HuH-7.5 (cell line): ENCODE measurements around the gene SMOC2.
"Not testable (repeated sequence)": the region's sequence is repeated elsewhere in the genome, so short reads cannot be mapped to it uniquely, and the experiment has no call there.

ENCODE experiments used
- DNase-seq: peaks from one replicate; pipeline ENCODE4 v3.0.0; 2011; ENCODE audit warnings: low spot score

SMOC2 gene

DNA sequence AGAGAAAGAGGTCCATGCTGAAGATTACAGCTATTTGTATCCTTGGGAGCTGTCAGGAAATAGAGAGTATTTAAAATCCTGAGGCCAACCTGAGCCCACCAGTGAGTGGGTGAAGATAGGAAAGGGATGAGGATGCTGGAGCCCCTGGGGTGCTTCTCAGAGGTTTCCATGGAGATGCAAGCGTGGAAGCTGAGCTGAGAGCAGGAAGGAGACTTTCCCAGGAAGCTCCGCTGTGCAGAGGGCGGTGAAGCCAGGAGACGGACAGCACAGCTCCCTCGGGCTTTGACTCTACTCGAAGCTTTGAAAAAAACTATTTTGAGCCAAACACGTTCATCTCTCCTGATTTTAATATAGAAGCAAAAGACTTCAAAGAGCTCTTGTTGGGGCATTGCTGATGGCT, 222.1 kb downstream of the SMOC2 start:
- no peak for DNase-seq

GRCh38 chr6:168664956-168665355, 224.0 kb downstream of the SMOC2 start:
- no peak for DNase-seq

DNA sequence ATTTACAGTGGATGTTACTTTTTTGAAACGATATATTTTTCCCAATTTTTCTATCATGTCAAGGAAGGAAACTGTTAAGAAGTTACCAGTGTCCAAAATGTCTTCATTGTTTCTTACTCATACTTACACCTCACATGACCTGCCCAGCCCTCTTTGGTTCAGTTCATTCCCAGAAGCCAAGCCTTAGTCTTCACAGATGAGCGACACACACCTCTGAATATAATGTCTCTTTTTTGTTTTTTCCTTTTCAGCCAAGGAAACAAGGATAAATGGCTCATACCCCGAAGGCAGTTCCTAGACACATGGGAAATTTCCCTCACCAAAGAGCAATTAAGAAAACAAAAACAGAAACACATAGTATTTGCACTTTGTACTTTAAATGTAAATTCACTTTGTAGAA, 225.2 kb downstream of the SMOC2 start:
- DNase-seq = no peak

- DNase-seq = no peak
Observed at GRCh38 chr6:168666699-168667427, 225.9 kb downstream of the SMOC2 start.

DNA sequence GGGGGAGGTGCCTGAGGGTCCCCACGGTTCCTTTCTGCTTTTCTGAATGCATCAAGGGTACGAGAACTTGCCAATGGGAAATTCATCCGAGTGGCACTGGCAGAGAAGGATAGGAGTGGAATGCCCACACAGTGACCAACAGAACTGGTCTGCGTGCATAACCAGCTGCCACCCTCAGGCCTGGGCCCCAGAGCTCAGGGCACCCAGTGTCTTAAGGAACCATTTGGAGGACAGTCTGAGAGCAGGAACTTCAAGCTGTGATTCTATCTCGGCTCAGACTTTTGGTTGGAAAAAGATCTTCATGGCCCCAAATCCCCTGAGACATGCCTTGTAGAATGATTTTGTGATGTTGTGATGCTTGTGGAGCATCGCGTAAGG, 226.4 kb downstream of the SMOC2 start:
- DNase-seq = no peak

DNA sequence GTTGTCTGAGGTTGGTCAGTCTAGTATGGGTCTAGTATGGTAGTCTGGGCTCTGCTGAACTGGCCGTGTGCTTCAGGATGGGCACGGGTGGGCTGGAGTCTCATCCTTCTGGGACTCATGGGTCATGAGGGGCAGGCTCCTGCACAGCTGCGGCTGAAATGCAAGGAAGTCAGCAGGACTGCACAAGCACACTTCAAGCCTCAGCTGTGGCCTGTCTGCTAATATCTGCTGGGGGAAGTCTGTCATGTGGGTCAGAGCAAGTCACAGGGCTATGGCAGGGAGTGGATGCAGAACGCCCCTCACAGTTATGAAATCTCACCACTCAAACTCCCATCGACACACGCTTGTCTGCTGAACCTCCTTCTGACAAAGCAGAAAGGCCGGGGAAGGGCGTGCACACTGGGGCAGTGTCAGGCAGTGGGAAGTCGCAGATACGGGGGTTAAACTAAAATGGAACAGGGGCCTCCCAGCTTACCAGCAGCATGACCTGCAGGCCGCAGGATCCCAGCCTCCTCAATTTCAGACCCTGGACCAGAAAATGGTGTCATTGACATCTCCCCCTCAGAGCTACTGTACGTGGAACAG, 229.5 kb downstream of the SMOC2 start:
- DNase-seq = no peak

- no peak for DNase-seq
Observed at GRCh38 chr6:168671028-168671862, 230.3 kb downstream of the SMOC2 start.

DNA sequence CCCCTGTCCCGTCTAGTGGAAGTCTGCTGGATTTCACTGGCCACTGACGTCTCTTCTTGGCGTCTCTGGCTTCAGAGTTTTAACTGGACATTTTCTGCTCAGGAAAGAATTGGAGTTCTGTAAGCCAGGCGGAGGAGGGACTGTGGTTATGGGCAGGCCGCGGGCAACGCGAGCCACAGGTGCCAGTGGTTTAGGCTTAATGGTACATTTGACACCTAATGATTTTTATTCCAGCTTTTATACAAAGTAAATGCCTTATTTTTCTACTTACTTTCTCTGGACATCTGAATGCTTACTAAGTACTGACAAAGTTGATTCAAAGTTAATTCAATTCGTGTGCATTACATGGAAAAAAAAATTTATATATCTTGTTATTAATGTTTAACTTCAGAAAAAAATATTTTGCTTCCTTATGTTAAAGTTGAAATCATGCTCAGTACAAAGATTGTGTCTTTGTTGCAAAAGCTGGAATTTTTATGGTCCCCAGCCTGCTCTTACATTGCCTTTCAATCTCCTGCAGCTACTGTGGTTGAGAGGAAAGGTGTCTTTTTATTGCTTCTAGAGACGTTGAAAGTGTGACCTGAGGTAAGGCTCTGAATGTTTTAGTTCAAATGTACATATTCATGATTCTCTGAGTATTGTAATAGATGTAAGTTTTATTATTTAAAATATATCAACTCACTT, 231.0 kb downstream of the SMOC2 start:
- no peak for DNase-seq

DNA sequence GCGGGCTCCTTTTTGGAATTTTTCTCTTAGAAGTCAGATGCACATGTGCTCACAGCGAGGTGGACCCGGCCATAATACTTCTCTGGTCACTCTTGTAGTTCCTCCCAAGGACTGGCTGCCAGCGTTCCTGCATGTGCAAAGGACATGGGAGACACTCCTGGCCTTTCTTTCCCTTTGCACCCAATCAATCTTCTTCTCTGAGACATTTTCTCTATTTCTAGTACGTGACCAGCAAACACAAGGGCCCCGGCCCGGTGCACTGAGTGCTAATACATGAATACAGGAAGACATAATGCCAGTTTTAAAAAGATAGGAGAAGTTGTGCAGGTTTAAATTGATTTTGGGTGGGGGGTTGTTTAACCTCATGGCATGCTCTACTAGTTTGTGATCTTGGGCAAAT, 233.6 kb downstream of the SMOC2 start:
- DNase-seq = no peak

DNA sequence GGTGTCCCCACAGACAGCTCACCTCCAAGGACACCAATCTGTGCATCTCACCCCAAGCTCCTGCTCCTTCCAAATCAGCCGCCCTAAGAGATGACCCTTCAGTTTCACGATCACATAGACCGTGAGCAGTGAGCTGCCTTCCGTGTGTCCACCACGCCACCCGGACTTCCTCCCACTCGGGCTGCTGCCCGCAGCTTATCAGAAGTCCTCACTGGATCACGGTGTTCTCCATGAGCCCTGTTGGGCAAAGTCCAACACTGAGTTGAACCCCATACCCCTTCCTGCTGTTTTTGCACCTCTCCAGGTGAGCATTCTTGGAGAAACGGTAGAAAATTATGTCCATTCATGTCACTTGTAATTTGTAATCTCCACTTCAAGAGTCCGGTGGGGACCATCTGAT, 234.4 kb downstream of the SMOC2 start:
- no peak for DNase-seq

DNA sequence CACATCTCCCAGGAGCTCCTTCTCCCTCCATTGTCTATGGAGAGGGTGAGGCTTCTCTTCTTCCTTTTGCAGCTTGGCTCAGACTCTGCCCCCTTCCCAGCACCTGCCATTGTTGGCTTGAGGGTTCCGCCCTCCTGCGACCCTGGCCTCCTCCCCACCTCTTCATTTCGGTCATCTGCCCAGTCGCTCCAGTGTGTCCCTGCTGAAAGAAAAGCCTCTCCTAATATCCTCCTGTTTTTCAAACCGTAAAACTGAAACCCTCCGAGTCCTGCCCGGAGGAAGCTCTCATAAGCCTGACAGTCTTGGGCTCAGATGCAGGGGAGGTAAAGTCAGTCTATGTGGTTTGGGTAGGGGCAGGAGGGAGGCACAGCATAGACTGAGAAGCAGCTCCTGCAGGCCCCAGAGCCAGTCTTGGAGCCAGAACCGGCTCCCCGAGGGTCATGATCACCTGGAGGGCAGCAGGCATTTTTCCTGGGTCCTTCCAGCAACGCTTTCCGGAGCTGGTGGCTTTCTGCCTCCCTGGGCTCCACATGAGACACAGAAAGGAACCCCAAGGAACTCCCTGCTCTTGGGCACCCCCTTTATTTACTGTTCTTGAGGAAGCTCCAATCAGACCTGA, 235.1 kb downstream of the SMOC2 start:
- no peak for DNase-seq

DNA sequence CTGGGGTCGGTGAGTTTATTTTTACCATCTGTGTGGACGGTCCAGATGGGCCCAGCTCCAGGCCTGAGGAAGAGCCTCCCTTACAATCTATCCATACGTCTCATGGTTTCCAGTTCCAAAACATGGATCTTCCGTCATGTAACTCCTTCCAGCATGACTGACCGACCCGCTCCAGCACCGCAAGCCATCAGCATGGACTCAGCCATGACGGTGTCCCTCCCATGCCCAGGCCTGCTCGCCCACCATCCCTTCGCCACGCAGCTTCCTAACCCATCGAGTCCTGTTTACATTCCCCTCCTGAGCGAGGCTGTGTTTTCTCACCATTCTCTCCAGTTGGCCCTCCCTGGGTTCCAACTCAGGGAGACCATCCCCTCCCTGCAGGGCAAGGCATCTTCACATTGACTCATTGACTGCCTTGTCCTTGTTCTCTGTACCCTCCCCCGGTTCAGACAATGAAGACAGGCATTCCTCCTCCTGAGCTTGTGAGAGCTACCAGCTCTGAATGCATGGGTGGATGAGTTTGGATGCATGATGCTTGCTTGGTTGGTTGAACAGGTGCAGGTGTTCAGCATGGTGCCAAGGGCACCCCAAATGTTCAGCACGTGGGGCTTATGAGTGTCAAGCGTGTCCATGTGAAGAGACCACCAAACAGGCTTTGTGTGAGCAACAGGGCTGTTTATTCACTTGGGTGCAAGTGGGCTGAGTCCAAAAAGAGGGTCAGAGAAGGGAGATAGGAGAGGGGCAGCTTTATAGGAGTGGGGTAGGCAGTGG, 235.8 kb downstream of the SMOC2 start:
- no peak for DNase-seq

DNA sequence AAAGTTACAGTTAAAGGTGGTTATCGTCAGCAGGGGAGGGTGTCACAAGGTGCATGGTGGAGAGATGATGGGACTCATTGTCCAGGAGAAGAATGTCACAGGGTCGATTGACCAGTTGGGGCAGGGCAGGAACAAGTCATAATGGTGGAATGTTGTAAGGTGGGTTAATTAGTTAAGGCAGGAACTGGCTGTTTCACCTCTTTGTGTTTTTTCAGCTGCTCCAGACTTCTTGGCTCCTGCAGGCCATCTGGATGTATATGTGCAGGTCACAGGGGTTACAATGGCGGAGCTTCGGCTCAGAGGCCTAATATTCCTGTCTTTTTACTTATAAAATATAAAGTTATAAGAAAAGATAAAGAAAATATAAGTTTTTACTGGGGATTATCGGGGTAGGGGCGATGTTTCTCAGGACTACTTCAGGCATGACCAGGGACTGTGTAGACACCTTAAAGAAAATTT, 236.4 kb downstream of the SMOC2 start:
- DNase-seq = not testable (repeated sequence)

DNA sequence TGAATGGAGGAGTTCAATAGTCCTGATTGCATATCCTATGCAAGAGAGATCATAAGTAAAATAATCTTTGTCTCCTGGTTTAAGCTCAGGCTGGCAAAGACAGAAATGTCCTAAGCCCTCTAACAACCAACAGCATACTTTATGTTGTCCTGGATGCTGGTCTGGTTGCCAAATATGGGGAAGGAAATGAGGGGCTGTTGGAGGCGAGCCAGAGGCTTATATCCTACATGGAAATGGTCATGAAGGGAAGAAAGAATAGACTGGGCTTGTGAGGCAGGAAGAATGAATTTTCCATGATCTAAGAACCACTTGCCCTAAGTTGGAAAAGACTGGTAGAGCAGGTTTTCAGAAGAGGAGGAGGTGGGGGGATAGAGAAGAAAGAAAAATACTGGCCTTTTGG, 237.1 kb downstream of the SMOC2 start:
- no peak for DNase-seq

GRCh38 chr6:168678588-168678987, 237.6 kb downstream of the SMOC2 start:
- no peak for DNase-seq

- no peak for DNase-seq
Observed at GRCh38 chr6:168681748-168682147, 240.8 kb downstream of the SMOC2 start.

GRCh38 chr6:168683621-168684020, 242.6 kb downstream of the SMOC2 start:
- DNase-seq = no peak

GRCh38 chr6:168684471-168684870, 243.5 kb downstream of the SMOC2 start:
- DNase-seq = no peak

DNA sequence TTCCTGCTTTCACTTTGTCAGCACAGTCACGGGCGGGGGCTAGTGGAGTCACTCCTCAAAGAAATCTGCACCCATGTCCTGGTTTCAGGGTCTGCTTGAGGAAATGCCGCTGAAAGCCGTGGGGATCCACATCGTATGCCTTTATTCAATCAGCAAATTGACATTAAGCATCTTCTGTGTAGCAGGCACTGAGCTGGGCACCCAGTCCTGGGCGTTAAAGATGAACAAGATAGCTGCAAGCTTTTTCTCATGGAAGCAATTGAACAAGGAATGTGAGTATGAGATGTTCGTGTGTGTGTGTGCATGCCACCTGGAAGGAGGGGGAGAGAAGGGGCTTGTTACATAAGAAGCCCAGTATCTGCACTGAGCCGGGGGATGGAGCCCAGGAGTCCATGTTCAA, 243.9 kb downstream of the SMOC2 start:
- DNase-seq = no peak

DNA sequence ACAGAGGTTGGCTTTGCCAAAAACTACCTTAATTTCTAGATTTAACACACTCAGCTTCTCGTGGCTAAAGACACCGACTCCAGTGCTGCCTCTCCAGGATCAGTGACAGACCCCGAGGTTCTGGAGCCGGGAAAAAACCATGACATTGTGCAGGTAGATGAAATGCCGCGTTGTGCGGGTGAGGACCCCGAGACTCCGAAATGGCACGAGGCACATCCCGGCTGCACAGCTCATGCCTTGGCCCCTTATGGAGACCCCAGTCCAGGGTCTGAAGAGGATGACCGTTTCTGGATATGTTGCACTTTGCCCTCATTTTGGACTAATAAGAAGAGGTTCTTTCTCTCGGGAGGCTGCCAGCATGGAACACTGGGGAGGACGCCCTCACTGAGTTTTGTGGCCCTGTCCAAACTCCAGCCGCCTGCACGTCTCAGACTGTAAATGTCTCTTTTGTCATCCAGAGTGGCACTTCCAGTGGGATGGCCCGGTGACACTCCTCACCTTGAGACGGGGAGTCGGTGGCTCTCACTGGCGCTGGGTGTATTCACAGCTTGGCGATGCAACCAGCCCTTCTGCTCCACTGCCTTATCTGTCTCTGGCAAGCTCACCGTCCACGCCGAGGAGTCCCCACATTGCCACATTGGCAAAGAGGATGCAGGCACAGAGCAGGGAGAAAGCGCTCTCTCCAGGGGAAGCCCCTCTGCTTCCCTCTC, 245.2 kb downstream of the SMOC2 start:
- no peak for DNase-seq
